ENCODE measurements around the gene CSHL1.

The CSHL1 gene

GRCh38 chr17:63934183-63935112 is 23.4 kb upstream of the CSHL1 start:
- TF ChIP-seq, protein P1, sequence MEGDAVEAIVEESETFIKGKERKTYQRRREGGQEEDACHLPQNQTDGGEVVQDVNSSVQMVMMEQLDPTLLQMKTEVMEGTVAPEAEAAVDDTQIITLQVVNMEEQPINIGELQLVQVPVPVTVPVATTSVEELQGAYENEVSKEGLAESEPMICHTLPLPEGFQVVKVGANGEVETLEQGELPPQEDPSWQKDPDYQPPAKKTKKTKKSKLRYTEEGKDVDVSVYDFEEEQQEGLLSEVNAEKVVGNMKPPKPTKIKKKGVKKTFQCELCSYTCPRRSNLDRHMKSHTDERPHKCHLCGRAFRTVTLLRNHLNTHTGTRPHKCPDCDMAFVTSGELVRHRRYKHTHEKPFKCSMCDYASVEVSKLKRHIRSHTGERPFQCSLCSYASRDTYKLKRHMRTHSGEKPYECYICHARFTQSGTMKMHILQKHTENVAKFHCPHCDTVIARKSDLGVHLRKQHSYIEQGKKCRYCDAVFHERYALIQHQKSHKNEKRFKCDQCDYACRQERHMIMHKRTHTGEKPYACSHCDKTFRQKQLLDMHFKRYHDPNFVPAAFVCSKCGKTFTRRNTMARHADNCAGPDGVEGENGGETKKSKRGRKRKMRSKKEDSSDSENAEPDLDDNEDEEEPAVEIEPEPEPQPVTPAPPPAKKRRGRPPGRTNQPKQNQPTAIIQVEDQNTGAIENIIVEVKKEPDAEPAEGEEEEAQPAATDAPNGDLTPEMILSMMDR (IDR thresholded peaks at IDR 0.05; ENCODE audit: insufficient read depth, low read depth, low read length, missing control alignments), result no peak
- no peak overlapping the region for H3K4me3 ChIP-seq (ENCODE audit: low read depth, low read length)
- no peak for DNase-seq (ENCODE audit: low read depth)

GRCh38 chr17:63933598-63933997 is 22.5 kb upstream of the CSHL1 start:
- TF ChIP-seq, protein P1 (IDR thresholded peaks at IDR 0.05; ENCODE audit: insufficient read depth, low read depth, low read length, missing control alignments), result no peak
- H3K4me3 ChIP-seq (ENCODE audit: low read depth, low read length), result no peak overlapping the region
- DNase-seq (ENCODE audit: low read depth), result no peak

- TF ChIP-seq, protein P1 (IDR thresholded peaks at IDR 0.05; ENCODE audit: insufficient read depth, low read depth, low read length, missing control alignments), result no peak
- DNase-seq (ENCODE audit: low read depth), result no peak
Measured at GRCh38 chr17:63932721-63933120, 21.7 kb upstream of the CSHL1 start.

GRCh38 chr17:63931981-63932561 is 21.0 kb upstream of the CSHL1 start, which contains the start of gene CD79B:
Gene CD79B, minus strand, starts transcription at chr17:63932331. Its CDS starts 70 bp downstream, at chr17:63932261.
- H3K4me3 ChIP-seq (ENCODE audit: low read depth, low read length), result peak within 1 kb of the TSS; percentile 90
- DNase-seq (ENCODE audit: low read depth), result peak; percentile 88
- TF ChIP-seq, protein P1 (IDR thresholded peaks at IDR 0.05; ENCODE audit: insufficient read depth, low read depth, low read length, missing control alignments), result no peak

More at GRCh38 chr17:63932721-63933120, 21.7 kb upstream of the CSHL1 start:
- peak overlapping the region; percentile 90 for H3K4me3 ChIP-seq (ENCODE audit: low read depth, low read length)

DNA sequence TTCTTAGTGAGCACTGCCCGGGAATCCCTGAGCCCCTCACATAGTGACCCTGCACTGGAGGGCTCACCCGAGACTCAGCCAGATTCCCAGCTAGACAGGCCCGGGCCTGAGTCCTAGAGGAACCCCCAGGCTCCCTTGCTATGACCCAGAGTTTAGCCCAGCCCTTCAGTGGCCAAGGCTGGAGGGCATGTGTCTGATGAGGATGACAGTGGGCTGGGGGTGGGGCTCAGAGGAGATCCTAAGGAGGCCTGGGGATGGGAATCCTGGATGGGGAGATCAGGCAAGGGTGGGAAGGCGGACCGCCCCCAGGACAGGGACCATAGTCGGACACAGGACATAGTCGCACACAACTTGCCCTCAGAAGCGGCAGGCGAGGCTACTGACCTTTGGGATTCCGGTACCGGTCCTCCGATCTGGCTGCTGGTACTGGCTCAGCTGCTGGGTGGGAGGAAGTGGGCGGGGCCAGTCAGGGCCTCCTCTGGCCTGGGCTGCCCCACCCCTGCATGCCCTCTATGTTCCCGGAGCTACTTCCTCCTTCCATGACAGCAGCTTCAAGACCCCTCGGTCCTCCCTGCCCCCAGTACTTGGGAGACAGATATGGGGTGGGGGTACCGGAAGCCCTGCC is 20.0 kb upstream of the CSHL1 start:
- TF ChIP-seq, protein P1 (IDR thresholded peaks at IDR 0.05; ENCODE audit: insufficient read depth, low read depth, low read length, missing control alignments), result no peak
- H3K4me3 ChIP-seq (ENCODE audit: low read depth, low read length), result peak overlapping the region; percentile 90

GRCh38 chr17:63929860-63930766 is 19.1 kb upstream of the CSHL1 start:
- no peak for DNase-seq (ENCODE audit: low read depth)
- TF ChIP-seq, protein P1 (IDR thresholded peaks at IDR 0.05; ENCODE audit: insufficient read depth, low read depth, low read length, missing control alignments), result no peak
- H3K4me3 ChIP-seq (ENCODE audit: low read depth, low read length), result peak overlapping the region; percentile 90

More for the DNA sequence above, 20.0 kb upstream of the CSHL1 start:
- peak; percentile 82 for DNase-seq (ENCODE audit: low read depth)

Measured in GM12865 (cell line).